B cell (primary cell): Measurements from ENCODE around the gene TRMT61A.

Experiments used
- EZH2 ChIP-seq: IDR thresholded peaks from 2 replicates; pipeline ENCODE4 v1.6.1; 2012; ENCODE audit warnings: borderline replicate concordance, low read depth, mild to moderate bottlenecking, moderate library complexity, low read length; ENCODE audit not compliant: insufficient read depth, poor library complexity, severe bottlenecking
- TF ChIP-seq, protein P1 (sequence below): fragments of 200-600 bp; IDR thresholded peaks from one replicate; pipeline ENCODE4 v1.8.0; 2022; ENCODE audit warnings: antibody characterized with exemption, mild to moderate bottlenecking

GRCh38 chr14:103533137-103533998 lies 4.4 kb downstream of the TRMT61A start:
- TF ChIP-seq, protein P1, sequence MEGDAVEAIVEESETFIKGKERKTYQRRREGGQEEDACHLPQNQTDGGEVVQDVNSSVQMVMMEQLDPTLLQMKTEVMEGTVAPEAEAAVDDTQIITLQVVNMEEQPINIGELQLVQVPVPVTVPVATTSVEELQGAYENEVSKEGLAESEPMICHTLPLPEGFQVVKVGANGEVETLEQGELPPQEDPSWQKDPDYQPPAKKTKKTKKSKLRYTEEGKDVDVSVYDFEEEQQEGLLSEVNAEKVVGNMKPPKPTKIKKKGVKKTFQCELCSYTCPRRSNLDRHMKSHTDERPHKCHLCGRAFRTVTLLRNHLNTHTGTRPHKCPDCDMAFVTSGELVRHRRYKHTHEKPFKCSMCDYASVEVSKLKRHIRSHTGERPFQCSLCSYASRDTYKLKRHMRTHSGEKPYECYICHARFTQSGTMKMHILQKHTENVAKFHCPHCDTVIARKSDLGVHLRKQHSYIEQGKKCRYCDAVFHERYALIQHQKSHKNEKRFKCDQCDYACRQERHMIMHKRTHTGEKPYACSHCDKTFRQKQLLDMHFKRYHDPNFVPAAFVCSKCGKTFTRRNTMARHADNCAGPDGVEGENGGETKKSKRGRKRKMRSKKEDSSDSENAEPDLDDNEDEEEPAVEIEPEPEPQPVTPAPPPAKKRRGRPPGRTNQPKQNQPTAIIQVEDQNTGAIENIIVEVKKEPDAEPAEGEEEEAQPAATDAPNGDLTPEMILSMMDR = no peak
- no peak for TF ChIP-seq EZH2
